Measurements from ENCODE around the gene TMEM42.

Gene TMEM42

GRCh38 chr3:44903314-44903713, 41.6 kb downstream of the TMEM42 start:
- Histone ChIP-seq H3K9me3 (no peaks in the 10 kb centered on the region), H3K4me1 (no peaks in the 10 kb centered on the region), H3K4me3 (ENCODE audit: low read depth, low read length) (no peak overlapping the region), H3K27me3 (no peaks in the 10 kb centered on the region), H3K36me3 (no peaks in the 10 kb centered on the region)
- no peak for DNase-seq
- TF ChIP-seq, protein P1, sequence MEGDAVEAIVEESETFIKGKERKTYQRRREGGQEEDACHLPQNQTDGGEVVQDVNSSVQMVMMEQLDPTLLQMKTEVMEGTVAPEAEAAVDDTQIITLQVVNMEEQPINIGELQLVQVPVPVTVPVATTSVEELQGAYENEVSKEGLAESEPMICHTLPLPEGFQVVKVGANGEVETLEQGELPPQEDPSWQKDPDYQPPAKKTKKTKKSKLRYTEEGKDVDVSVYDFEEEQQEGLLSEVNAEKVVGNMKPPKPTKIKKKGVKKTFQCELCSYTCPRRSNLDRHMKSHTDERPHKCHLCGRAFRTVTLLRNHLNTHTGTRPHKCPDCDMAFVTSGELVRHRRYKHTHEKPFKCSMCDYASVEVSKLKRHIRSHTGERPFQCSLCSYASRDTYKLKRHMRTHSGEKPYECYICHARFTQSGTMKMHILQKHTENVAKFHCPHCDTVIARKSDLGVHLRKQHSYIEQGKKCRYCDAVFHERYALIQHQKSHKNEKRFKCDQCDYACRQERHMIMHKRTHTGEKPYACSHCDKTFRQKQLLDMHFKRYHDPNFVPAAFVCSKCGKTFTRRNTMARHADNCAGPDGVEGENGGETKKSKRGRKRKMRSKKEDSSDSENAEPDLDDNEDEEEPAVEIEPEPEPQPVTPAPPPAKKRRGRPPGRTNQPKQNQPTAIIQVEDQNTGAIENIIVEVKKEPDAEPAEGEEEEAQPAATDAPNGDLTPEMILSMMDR (IDR thresholded peaks at IDR 0.05; ENCODE audit: low read depth, low read length): no peak

DNA sequence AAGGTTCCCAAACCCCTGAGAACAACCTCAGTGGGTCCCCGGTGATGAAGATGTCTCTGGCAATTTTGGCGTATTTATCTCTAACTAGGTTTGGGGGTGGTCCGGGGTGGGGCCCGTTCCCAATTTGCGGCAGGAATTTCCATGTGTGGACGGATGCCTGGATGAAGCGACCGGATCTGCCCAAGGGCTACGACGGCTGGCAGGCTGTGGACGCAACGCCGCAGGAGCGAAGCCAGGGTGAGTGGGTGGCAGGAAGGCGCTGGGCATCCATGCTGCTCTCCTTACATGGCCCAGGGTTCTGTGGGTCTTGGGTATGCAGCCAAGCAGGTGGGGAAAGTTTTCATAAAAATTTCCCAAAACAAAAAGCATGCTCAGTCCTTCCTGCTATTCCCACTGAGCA, 42.0 kb downstream of the TMEM42 start:
- H3K36me3 ChIP-seq: no peaks in the 10 kb centered on the region
- H3K27me3 ChIP-seq: no peaks in the 10 kb centered on the region
- DNase-seq: no peak
- no peaks in the 10 kb centered on the region for H3K4me1 ChIP-seq
- TF ChIP-seq, protein P1 (IDR thresholded peaks at IDR 0.05; ENCODE audit: low read depth, low read length): no peak
- no peak overlapping the region for H3K4me3 ChIP-seq (ENCODE audit: low read depth, low read length)
- H3K9me3 ChIP-seq: no peaks in the 10 kb centered on the region

DNA sequence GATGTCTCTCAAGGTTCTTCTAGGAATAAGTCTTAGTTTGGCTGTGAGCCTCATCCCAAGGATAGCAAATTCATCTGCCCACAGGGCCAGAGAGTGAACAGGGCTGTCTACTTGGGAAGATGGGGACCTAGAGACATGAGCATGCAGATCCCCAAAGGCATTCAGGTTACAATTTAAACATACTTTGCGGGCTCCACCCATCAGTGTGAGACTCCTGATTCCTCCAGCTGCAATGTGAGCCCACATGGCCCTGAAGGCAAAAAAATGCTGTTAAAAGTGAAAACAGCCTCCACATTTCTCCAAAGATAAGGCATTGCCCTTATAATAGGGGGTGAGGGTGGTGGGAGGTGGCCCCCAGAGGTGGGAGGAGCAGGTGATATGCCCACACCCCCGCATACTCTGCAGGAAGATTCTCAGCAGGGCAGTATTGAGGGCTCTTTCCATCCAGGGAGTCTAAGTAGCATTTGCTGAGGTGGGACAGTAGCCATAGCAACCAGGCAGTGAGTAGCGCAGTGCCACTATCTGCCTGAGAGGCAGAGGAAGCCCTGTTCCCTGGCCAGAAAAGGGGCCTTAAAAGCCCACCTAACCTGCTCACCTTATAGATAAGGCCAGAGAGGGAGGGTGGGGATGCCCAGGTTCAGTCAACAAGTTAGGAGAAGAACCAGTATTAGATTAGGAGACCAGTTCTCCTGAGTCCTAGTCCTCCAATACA, 43.9 kb downstream of the TMEM42 start:
- no peak overlapping the region for H3K4me3 ChIP-seq (ENCODE audit: low read depth, low read length)
- H3K4me1 ChIP-seq: no peaks in the 10 kb centered on the region
- no peaks in the 10 kb centered on the region for H3K27me3 ChIP-seq
- no peaks in the 10 kb centered on the region for H3K9me3 ChIP-seq
- no peak for DNase-seq
- TF ChIP-seq, protein P1 (IDR thresholded peaks at IDR 0.05; ENCODE audit: low read depth, low read length): no peak
- H3K36me3 ChIP-seq: no peaks in the 10 kb centered on the region

GRCh38 chr3:44906997-44907396, 45.3 kb downstream of the TMEM42 start:
- Histone ChIP-seq H3K9me3 (no peaks in the 10 kb centered on the region), H3K4me1 (no peaks in the 10 kb centered on the region), H3K4me3 (ENCODE audit: low read depth, low read length) (no peak overlapping the region), H3K27me3 (no peaks in the 10 kb centered on the region), H3K36me3 (no peaks in the 10 kb centered on the region)
- TF ChIP-seq, protein P1 (IDR thresholded peaks at IDR 0.05; ENCODE audit: low read depth, low read length): no peak
- DNase-seq: no peak

DNA sequence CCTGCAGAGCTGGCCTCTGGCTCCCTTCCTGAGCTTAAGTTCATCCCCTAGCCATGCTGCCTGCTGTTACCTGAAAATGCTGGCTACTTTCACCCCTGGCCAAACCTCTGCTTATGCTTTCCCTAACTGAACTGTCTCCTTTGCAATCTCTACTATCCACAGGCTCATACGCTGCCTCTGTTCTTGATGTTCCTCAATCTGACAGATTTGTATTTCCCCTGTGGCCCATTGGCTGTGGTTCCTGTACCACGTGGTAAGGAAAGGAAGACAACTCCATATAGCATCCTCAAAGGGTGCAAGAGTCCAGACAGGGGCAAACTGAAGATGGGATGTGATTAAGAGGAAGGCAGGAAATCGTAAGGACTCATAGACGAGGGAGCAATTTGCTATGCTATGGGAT, 45.9 kb downstream of the TMEM42 start:
- Histone ChIP-seq H3K4me3 (ENCODE audit: low read depth, low read length) (no peak overlapping the region), H3K27me3 (no peaks in the 10 kb centered on the region), H3K4me1 (no peaks in the 10 kb centered on the region), H3K36me3 (no peaks in the 10 kb centered on the region), H3K9me3 (no peaks in the 10 kb centered on the region)
- TF ChIP-seq, protein P1 (IDR thresholded peaks at IDR 0.05; ENCODE audit: low read depth, low read length): no peak
- DNase-seq: no peak

DNA sequence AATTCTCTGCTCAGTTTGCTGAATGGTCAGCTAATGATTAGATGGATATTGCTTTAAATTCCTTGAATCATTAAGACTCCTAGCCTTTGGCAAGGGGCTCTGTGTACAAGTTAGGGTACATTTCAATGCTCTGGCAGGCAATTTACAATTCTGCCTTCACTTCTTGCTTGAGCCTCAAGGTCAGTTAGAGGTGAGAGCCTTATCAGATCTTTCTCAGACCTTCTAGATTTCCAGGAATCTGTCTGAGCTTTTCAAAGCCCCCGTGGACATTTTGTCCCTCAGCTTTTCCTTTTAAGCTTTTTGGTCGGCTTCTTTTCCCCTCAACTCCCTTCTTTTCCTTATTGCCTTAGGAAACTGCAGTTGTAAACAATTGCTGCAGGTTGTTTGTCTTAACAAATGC, 47.4 kb downstream of the TMEM42 start:
- Histone ChIP-seq H3K27me3 (no peaks in the 10 kb centered on the region), H3K4me1 (no peaks in the 10 kb centered on the region), H3K4me3 (ENCODE audit: low read depth, low read length) (no peak overlapping the region), H3K9me3 (no peaks in the 10 kb centered on the region), H3K36me3 (no peaks in the 10 kb centered on the region)
- TF ChIP-seq, protein P1 (IDR thresholded peaks at IDR 0.05; ENCODE audit: low read depth, low read length): no peak
- DNase-seq: no peak

All from BE2C (cell line).